GM19395 (cell line): ENCODE results near the gene ARAP3.
"Not testable (repeated sequence)": the region's sequence is repeated elsewhere in the genome, so short reads cannot be mapped to it uniquely, and the experiment has no call there.

Experiments used
- ATAC-seq: cut with Tn5 transposase; IDR thresholded peaks from one replicate; pipeline ENCODE4 v1.9.1; 2021; ENCODE audit warnings: mild to moderate bottlenecking, moderate library complexity; ENCODE audit not compliant: unreplicated experiment

The ARAP3 gene

DNA sequence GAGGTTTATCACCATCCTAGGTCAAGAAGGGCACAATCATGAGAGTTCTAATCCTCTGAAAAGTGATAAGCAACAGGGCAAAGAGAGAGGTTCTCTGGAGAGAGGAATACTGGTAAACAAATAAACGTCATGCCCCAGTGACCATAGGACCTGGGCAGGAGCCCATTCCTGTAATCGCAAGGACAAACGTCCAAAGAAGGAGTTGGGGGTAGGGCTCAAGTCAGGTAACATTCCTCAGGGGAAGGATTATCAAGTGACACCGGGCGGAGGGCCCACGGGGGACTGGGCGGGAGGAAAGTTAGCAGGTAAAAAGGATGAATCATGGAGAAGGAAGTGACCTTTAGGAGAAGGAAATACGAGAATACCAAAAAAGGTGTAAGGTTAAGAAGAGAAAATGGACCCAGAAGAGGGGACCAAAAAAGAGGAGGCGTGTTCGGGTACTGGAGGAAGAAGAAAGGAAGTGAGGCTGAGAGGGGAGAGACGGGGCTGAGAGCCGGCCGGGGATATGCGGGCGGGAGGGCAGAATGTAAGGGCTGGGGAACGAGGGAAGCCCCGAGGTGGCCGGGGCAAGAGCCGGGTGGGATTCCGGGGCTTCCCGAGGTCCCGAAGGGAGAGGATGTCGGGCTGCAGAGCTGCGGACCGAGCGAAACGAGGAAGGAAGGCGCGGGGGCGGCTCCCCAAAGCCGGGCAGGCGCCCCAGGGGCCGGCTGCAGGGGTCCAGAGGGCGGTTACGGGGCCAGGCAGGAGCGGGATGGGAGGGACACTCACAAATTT lies 63.8 kb downstream of the ARAP3 start:
- ATAC-seq: peak; percentile 39

DNA sequence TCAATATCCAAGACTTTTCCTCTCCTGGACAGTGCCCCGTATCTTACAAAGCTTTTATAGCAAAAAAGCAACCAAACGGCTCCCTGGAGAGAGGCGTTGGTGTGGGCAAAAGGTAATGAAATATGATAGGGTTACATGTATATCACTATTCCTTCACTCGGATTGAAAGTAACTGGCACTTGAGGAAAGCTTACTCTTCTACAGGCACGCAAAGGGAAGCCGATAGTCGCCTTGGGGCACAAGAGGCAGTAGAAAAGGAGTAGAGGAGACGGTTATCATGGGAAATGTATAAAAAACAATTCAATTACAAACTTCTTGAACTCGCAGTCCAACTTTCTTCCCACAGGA lies 64.4 kb downstream of the ARAP3 start:
- no peak for ATAC-seq

DNA sequence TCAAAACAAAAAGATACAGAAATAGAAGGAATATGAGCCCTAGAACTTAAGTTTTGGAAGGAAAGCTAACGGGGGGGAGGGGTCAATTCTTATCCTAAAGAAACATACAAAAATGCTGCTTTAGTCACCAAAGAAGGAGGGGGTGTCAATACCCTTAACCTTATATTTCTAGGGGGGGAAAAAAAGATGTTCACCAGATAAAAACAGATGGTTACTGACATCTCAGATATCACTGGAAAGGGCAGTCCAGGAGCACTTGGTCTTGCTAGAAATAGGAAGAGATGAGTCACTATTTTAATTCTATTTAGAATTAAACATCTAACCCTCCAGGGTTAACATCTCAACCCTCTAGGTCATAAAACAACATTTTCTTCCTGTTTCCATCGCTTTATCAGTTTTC lies 64.9 kb downstream of the ARAP3 start:
- no peak for ATAC-seq

DNA sequence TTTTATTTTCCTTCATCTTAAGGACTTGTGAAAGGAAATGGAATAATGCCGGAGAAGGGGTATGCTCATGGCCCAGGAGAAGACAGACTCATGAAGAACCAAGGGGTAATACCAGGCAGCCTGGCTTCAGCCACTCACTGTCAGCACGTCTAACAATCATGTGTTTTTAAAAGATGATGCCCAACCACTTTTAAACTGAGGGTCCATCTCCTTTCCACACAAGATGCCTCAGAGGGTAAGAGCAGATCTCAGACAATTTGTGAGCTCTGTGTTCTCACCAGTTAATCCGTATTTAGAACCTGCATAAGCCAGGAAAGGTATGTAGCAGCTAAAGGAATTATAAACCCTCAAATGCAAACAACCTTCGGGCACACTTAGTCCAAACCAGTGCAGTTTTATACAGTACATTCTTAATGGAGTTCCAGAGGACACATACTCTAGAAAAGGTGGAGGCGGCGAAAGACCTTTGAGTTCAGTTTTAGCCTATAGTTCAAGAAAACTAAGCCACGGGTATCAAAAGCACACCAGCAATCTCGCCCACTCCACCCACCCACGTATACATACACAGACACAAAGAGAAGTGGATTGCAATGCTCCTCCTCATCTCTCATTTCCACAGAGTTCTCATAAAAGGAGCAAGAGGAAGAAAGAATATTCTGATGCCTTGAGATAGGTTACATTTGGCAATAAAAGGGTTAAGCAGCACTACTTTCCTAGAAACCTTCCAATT lies 65.9 kb downstream of the ARAP3 start:
- ATAC-seq: no peak

DNA sequence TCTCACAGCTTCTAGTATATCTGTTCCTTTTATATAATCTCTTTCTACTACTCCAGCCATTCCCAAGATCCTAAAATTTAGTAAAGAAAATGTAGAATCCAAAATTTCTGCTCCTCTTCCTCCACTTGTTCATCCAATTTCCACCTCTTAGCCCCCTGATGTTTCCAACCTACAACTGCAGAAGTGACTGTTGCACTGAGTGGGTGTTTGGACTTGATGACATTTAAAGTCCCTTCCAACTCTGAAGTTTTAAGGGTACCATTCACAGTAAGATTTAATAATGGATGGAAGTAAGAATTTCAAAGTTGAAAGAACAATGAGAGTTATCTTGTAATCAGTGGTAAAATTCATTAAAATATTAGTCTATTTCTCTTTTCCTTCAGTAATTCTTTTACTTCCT lies 68.7 kb downstream of the ARAP3 start:
- ATAC-seq: no peak

DNA sequence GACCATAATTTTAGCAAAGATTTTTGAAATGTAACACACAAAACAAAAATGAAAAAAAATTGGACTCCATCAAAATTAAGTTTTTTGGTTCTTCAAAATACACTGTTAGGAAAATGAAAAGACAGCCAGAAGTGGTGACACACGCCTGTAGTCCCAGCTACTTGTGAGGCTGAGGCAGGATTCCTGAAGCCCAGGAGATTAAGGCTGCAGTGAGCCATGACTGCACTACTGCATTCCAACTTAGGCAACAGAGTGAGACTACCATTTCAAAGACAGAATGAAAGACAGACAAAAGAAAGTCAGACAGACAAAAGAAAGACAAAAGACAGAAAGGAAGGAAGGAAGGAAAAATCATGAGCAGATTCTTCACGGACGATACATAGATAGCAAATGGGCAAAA lies 70.7 kb downstream of the ARAP3 start:
- ATAC-seq: no peak

DNA sequence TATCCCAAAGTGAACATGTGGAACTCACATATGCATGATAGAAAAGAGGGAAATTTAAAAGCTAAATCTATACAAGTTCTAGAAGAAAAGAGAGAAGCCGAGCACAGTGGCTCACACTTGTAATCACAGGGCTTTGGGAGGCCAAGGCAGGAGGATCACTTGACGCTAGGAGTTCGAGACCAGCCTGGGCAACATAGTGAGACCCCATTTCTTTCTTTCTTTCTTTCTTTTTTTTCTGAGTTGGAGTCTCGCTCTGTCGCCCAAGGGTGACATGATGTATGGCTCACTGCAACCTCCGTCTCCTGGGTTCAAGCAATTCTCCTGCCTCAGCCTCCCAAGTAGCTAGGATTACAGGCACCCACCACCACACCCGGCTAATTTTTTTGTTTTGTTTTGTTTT lies 72.1 kb downstream of the ARAP3 start:
- not testable (repeated sequence) for ATAC-seq

DNA sequence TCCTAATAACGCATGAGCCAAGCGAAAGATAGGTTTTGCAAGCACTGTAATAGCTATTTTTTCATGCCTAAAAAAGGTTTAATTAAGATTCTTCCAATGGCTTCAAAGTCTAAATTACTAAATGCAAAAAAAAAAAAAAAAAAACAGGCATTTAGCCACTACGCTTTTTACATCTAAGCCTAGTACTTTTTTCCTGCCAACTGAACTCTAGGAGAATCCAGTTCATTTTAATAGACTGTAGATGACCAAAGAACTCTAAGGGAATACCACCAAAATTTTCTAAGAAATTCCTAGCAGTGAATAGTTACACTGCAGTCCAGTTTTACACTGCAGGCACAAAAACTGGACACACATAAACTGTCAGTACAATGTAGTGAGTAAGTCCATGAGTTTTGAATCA lies 73.0 kb downstream of the ARAP3 start:
- ATAC-seq: no peak

DNA sequence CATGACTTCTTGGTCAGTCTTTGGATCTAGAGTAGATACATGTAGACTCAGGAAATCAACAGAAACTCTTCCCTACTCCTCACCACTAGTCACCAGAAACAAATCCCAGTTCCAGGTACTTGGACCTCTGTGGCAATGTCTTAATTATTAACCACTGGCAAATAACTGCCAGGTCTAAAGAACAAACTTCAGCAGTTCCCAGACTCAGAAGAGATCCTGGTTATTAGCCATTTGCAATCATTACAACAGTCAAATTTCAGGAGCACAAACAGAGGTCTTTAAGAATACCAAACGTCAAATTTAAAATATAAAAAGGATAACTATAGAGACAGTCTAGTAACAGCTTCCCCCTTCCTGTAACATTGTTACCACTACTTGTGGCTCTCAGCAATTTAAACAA lies 73.5 kb downstream of the ARAP3 start:
- no peak for ATAC-seq

DNA sequence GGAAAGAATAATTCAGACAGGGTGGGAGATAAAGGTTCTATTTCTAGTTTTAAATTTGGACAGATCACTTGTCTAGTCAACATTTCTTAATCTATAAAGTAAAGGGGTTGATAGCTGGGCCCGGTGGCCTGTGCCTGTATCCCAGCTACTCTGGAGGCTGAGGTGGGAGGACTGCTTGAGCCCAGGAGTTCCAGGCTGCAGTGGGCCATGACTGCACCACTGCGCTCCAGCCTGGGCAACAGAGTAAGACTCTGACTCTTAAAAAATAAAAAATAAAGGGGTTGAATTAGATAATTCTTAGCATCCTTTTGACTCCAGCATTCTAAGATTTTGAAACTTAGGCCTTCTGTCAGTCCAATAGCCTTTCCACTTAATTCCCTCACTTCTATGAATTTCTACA lies 74.0 kb downstream of the ARAP3 start:
- no peak for ATAC-seq

DNA sequence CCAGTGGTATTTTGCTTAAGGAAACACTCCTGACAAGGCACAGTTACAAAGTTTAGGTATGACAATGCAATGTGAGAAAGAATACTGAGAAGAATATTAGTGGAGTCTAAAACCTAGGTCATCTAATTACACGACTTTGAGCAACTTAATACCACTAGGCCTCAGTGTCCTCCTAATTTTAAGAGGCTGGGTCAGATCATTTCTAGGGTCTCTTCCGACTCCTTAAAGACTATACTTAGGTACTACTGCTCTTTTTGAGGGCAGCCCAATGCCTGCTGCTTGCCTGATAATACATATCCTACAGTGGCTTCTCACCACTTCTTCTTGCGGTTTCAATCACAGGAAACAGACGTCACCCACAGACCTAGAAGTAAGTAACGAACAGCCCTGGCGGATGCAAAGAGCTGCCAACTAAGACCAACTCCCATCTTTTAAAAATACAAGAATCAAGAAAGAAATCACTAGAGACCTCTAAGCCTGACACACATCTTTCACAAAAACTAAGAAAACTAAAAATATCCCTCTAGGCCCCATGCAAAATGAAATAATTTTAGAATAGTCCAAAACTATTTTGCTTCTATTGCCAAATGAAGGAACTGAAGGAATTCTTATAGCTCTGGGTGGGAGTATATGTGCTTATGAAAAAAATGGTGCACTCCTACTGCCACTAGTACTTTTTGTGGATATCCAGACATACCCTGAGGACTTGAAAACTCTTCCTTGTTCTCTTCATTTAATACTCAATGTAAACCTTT lies 76.3 kb downstream of the ARAP3 start:
- peak; percentile 97 for ATAC-seq

DNA sequence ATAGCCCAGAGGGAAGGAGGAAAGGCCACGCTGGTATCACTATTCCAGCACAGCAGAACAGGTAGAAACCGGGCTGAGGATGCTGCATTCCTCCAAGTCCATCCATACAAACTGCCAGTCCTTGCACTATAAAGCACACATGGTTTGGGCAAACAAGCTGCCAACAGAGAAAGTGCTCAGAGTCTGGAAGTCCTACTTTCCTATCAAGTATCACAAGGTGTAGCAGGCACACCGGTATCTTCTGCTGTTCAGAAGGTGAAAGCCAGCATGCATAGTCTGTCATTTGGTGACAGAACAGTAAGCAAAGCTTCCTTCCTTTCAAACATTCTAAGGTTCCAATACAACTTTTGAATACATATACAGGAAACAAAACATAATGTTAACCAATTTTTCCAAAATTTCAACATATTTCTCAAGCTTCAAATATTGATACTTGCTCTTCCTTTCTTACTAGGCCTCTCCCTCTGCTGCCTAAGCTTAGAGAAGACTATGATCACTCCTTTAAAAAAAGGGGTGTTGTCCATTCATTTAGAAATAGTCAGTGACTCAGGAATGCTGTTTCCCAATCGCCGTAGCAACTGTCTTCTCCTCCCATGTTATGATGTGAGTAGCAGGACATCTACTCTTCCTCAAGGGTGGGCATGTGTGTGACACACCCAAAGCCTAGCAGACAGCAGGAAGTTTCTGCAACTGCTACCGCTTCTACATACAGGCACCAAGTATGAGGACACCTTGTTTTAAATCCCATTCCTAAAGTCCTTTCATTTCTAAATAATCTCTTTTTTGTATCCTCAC lies 77.9 kb downstream of the ARAP3 start:
- no peak for ATAC-seq
